A549 (cell line): ENCODE results near the gene TRABD.

Source experiments
- CEBPB ChIP-seq, 2 experiments: fragments of >200 bp in 1 of 2; sonication (Bioruptor Twin) in 1 of 2; formaldehyde crosslinking in 1 of 2; IDR thresholded peaks; 2 replicates each; pipeline ENCODE4 v1.6.1; 2012 to 2016
- PHF8 ChIP-seq: fragments of 200-600 bp; sonication (generic); IDR thresholded peaks from 2 replicates; pipeline ENCODE4 v1.6.1; 2016; ENCODE audit warnings: low read depth, mild to moderate bottlenecking, antibody characterized with exemption, moderate library complexity, borderline replicate concordance
- POLR2A ChIP-seq: IDR thresholded peaks from 2 replicates; pipeline ENCODE4 v1.6.1; 2012; ENCODE audit warnings: mild to moderate bottlenecking, low read length
- RARB ChIP-seq: fragments of 250-450 bp; sonication (Bioruptor Pico); IDR thresholded peaks from 2 replicates; pipeline ENCODE4 v1.8.0; 2021; ENCODE audit warnings: mild to moderate bottlenecking, moderate library complexity
- TP53 ChIP-seq: fragments of 250-450 bp; sonication (Bioruptor Pico); IDR thresholded peaks from 2 replicates; pipeline ENCODE4 v1.5.0; 2021; ENCODE audit warnings: mild to moderate bottlenecking, moderate library complexity
- TF ChIP-seq, protein P1 (sequence below): fragments of 200-600 bp; sonication (generic); IDR thresholded peaks from 2 replicates; pipeline ENCODE4 v1.6.1; 2016; ENCODE audit warnings: antibody characterized with exemption, mild to moderate bottlenecking, moderate library complexity
- TF ChIP-seq, protein P2 (sequence below): fragments of >200 bp; sonication (Bioruptor Twin); formaldehyde crosslinking; IDR thresholded peaks from 3 replicates; pipeline ENCODE4 v1.5.1; 2016
- TF ChIP-seq, protein P3 (sequence below): fragments of 450-650 bp; IDR thresholded peaks from 2 replicates; pipeline ENCODE4 v1.6.1; 2014; ENCODE audit warnings: antibody characterized with exemption

DNA sequence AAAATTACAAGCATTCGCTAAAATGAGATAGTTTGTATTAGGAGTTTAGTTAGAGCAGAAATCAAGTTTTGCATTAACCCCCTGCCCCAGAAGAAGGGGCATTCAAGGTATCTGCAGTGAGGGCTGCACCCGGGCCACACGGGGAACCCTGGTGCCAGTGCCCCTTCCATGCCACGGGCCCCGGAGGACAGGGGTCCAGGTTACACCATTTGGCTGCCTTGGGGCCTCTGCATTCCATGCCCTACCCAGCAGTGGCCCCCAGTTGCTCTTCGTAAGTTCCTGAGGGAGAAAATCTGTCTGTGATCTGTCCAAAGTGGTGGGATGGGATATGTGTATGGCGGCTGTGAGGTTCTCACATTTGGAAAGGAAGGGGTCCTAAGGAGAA lies 32.0 kb upstream of the TRABD start:
- TF ChIP-seq, protein P1, sequence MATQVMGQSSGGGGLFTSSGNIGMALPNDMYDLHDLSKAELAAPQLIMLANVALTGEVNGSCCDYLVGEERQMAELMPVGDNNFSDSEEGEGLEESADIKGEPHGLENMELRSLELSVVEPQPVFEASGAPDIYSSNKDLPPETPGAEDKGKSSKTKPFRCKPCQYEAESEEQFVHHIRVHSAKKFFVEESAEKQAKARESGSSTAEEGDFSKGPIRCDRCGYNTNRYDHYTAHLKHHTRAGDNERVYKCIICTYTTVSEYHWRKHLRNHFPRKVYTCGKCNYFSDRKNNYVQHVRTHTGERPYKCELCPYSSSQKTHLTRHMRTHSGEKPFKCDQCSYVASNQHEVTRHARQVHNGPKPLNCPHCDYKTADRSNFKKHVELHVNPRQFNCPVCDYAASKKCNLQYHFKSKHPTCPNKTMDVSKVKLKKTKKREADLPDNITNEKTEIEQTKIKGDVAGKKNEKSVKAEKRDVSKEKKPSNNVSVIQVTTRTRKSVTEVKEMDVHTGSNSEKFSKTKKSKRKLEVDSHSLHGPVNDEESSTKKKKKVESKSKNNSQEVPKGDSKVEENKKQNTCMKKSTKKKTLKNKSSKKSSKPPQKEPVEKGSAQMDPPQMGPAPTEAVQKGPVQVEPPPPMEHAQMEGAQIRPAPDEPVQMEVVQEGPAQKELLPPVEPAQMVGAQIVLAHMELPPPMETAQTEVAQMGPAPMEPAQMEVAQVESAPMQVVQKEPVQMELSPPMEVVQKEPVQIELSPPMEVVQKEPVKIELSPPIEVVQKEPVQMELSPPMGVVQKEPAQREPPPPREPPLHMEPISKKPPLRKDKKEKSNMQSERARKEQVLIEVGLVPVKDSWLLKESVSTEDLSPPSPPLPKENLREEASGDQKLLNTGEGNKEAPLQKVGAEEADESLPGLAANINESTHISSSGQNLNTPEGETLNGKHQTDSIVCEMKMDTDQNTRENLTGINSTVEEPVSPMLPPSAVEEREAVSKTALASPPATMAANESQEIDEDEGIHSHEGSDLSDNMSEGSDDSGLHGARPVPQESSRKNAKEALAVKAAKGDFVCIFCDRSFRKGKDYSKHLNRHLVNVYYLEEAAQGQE: no peak
- no peak for TF ChIP-seq POLR2A
- no peak for TF ChIP-seq CEBPB (IDR thresholded peaks at IDR 0.05)
- TF ChIP-seq RARB (CRISPR knock-in tag): no peak
- TF ChIP-seq, protein P2, sequence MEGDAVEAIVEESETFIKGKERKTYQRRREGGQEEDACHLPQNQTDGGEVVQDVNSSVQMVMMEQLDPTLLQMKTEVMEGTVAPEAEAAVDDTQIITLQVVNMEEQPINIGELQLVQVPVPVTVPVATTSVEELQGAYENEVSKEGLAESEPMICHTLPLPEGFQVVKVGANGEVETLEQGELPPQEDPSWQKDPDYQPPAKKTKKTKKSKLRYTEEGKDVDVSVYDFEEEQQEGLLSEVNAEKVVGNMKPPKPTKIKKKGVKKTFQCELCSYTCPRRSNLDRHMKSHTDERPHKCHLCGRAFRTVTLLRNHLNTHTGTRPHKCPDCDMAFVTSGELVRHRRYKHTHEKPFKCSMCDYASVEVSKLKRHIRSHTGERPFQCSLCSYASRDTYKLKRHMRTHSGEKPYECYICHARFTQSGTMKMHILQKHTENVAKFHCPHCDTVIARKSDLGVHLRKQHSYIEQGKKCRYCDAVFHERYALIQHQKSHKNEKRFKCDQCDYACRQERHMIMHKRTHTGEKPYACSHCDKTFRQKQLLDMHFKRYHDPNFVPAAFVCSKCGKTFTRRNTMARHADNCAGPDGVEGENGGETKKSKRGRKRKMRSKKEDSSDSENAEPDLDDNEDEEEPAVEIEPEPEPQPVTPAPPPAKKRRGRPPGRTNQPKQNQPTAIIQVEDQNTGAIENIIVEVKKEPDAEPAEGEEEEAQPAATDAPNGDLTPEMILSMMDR: no peak
- TF ChIP-seq, protein P3, sequence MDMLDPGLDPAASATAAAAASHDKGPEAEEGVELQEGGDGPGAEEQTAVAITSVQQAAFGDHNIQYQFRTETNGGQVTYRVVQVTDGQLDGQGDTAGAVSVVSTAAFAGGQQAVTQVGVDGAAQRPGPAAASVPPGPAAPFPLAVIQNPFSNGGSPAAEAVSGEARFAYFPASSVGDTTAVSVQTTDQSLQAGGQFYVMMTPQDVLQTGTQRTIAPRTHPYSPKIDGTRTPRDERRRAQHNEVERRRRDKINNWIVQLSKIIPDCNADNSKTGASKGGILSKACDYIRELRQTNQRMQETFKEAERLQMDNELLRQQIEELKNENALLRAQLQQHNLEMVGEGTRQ: no peak
- TF ChIP-seq PHF8: no peak
- TF ChIP-seq TP53 (CRISPR knock-in tag): no peak
